Lower leg skin (tissue), 3 donors: Measurements from ENCODE around the gene KRTAP10-4.

Experiments used
- POLR2A ChIP-seq, 2 donors: fragments of 450-650 bp; IDR thresholded peaks; one replicate each; pipeline ENCODE4 v1.6.1; 2016 to 2017; ENCODE audit warnings: antibody characterized with exemption in 2 of 2, mild to moderate bottlenecking in 1 of 2, moderate library complexity in 1 of 2
- TF ChIP-seq, protein P1 (sequence below), 3 donors: fragments of 450-650 bp; IDR thresholded peaks; one replicate each; pipeline ENCODE4 v1.5.1; 2016; ENCODE audit warnings: antibody characterized with exemption in 3 of 3, mild to moderate bottlenecking in 3 of 3, moderate library complexity in 2 of 3

DNA sequence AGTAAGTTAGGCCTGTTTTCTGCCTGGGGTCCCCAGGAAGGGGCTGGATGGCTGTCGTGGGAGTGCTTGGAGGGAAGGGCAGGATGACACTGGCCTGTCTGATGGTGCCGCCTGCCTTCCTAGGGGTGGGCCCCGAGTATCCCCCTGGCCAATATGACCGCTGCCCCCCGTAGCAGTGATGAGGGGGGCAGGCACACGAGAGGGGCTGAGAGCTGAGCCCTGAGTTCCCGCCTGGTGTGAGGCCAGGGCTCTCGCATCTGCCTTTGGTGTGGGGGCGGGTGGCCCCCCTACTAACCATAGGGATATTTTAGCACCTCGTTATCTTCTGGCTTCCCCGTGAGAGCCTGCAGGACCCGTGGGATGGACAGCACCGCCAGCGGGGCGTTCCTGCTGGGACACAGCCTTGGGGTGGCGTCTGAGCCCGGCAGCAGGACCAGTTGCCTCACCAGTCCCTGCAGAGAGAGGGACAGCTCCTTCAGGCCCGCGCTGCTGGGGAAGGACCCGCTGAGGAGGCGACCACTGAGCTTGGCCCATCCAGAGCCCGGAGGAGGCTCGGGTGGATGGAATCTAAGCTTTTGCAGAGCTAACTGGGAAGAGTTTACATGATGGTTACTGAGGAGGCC, 43.9 kb upstream of the KRTAP10-4 start:
- TF ChIP-seq, protein P1, sequence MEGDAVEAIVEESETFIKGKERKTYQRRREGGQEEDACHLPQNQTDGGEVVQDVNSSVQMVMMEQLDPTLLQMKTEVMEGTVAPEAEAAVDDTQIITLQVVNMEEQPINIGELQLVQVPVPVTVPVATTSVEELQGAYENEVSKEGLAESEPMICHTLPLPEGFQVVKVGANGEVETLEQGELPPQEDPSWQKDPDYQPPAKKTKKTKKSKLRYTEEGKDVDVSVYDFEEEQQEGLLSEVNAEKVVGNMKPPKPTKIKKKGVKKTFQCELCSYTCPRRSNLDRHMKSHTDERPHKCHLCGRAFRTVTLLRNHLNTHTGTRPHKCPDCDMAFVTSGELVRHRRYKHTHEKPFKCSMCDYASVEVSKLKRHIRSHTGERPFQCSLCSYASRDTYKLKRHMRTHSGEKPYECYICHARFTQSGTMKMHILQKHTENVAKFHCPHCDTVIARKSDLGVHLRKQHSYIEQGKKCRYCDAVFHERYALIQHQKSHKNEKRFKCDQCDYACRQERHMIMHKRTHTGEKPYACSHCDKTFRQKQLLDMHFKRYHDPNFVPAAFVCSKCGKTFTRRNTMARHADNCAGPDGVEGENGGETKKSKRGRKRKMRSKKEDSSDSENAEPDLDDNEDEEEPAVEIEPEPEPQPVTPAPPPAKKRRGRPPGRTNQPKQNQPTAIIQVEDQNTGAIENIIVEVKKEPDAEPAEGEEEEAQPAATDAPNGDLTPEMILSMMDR (IDR thresholded peaks at IDR 0.05): no peak
- no peak for TF ChIP-seq POLR2A (IDR thresholded peaks at IDR 0.05)
